Ascending aorta (tissue), 2 donors: Measurements from ENCODE around the gene CNTNAP2. TPM values are rescaled to one million over a fixed set of nuclear protein-coding genes. Genes with fewer than 3 reads are reported as not detected.

Experiments used
- DNase-seq, 2 donors: peaks; one replicate each; pipeline ENCODE4 v3.0.0-alpha.2; 2019; ENCODE audit warnings: low spot score in 2 of 2
- H3K27ac ChIP-seq, 2 donors: fragments of 200-600 bp; sonication (generic); one replicate each; pipeline ENCODE4 v1.5.1; 2016 to 2017; ENCODE audit warnings: mild to moderate bottlenecking in 1 of 2
- H3K27me3 ChIP-seq: fragments of 200-600 bp; sonication (generic); one replicate; pipeline ENCODE4 v1.5.1; 2017
- H3K36me3 ChIP-seq, 2 donors: fragments of 200-600 bp; sonication (generic); one replicate each; pipeline ENCODE4 v1.5.1; 2016
- H3K4me1 ChIP-seq, 2 donors: fragments of 200-600 bp; sonication (generic); one replicate each; pipeline ENCODE4 v1.5.1; 2016 to 2017; ENCODE audit warnings: mild to moderate bottlenecking in 1 of 2
- H3K4me3 ChIP-seq, 2 donors: fragments of 200-600 bp; sonication (generic); one replicate each; pipeline ENCODE4 v1.5.1; 2016 to 2017; ENCODE audit warnings: mild to moderate bottlenecking in 1 of 2
- H3K9me3 ChIP-seq, 2 donors: fragments of 200-600 bp; sonication (generic); one replicate each; pipeline ENCODE4 v1.5.1; 2016
- CTCF ChIP-seq, 3 experiments: fragments of 200-600 bp in 2 of 3; fragments of 450-650 bp in 1 of 3; sonication (generic) in 2 of 3; IDR thresholded peaks; one replicate each; pipeline ENCODE4 v1.5.1; 2016 to 2019; ENCODE audit warnings: antibody characterized with exemption in 3 of 3, mild to moderate bottlenecking in 1 of 3, moderate library complexity in 1 of 3
- intact Hi-C: fragments of 100-400 bp; cut with DNase I; formaldehyde crosslinking; loops from one replicate; pipeline ENCODE4 v1.15.1; 2023
- total RNA-seq: library from RNA; depleted of rRNA; stranded (reverse); fragments of >200 nt; gene quantifications from one replicate; pipeline ENCODE4 v1.1.0, GENCODE V29; 2016

Gene CNTNAP2
- total RNA-seq, 1 donor from 2014 or later, result not detected

GRCh38 chr7:147068842-147069241, 952.2 kb downstream of the CNTNAP2 start:
- no peaks in the 10 kb centered on the region for H3K9me3 ChIP-seq
- no peak overlapping the region for H3K4me3 ChIP-seq
- H3K36me3 ChIP-seq, result no peaks in the 10 kb centered on the region
- no peaks in the 10 kb centered on the region for H3K4me1 ChIP-seq
- no peak for DNase-seq
- no peak overlapping the region for H3K27ac ChIP-seq
- intact Hi-C loops, result no loop called here
- no peak for TF ChIP-seq CTCF (IDR thresholded peaks at IDR 0.05)
- H3K27me3 ChIP-seq, result no peaks in the 10 kb centered on the region

- Histone ChIP-seq H3K9me3 (no peaks in the 10 kb centered on the region), H3K4me3 (no peak overlapping the region), H3K27ac (no peak overlapping the region), H3K36me3 (no peaks in the 10 kb centered on the region), H3K27me3 (no peaks in the 10 kb centered on the region), H3K4me1 (no peaks in the 10 kb centered on the region)
- intact Hi-C loops, result no loop called here
- DNase-seq, result no peak
- no peak for TF ChIP-seq CTCF (IDR thresholded peaks at IDR 0.05)
These were observed 953.2 kb downstream of the CNTNAP2 start for GRCh38 chr7:147069771-147070170.

- intact Hi-C loops, result no loop called here
- H3K27ac ChIP-seq, result no peak overlapping the region
- H3K9me3 ChIP-seq, result no peaks in the 10 kb centered on the region
- H3K4me1 ChIP-seq, result no peaks in the 10 kb centered on the region
- no peak for TF ChIP-seq CTCF (IDR thresholded peaks at IDR 0.05)
- no peak for DNase-seq
- H3K36me3 ChIP-seq, result no peaks in the 10 kb centered on the region
- no peaks in the 10 kb centered on the region for H3K27me3 ChIP-seq
- no peak overlapping the region for H3K4me3 ChIP-seq
These were observed 954.3 kb downstream of the CNTNAP2 start for GRCh38 chr7:147070886-147071285.

GRCh38 chr7:147071536-147071935, 954.9 kb downstream of the CNTNAP2 start:
- H3K4me1 ChIP-seq, result no peaks in the 10 kb centered on the region
- no peaks in the 10 kb centered on the region for H3K27me3 ChIP-seq
- TF ChIP-seq CTCF (IDR thresholded peaks at IDR 0.05), result no peak
- H3K4me3 ChIP-seq, result no peak overlapping the region
- no peak overlapping the region for H3K27ac ChIP-seq
- no peaks in the 10 kb centered on the region for H3K9me3 ChIP-seq
- DNase-seq, result no peak
- H3K36me3 ChIP-seq, result no peaks in the 10 kb centered on the region
- intact Hi-C loops, result no loop called here

- Histone ChIP-seq H3K9me3 (no peaks in the 10 kb centered on the region), H3K36me3 (no peaks in the 10 kb centered on the region), H3K4me1 (no peaks in the 10 kb centered on the region), H3K4me3 (no peak overlapping the region), H3K27ac (no peak overlapping the region), H3K27me3 (no peaks in the 10 kb centered on the region)
- intact Hi-C loops, result no loop called here
- TF ChIP-seq CTCF (IDR thresholded peaks at IDR 0.05), result no peak
- DNase-seq, result no peak
These were observed 961.7 kb downstream of the CNTNAP2 start for GRCh38 chr7:147078312-147078711.

GRCh38 chr7:147079083-147079482, 962.5 kb downstream of the CNTNAP2 start:
- intact Hi-C loops, result no loop called here
- TF ChIP-seq CTCF (IDR thresholded peaks at IDR 0.05), result no peak
- Histone ChIP-seq H3K4me3 (no peak overlapping the region), H3K4me1 (no peaks in the 10 kb centered on the region), H3K36me3 (no peaks in the 10 kb centered on the region), H3K27me3 (no peaks in the 10 kb centered on the region), H3K27ac (no peak overlapping the region), H3K9me3 (no peaks in the 10 kb centered on the region)
- DNase-seq, result no peak
